Measurements from ENCODE around the gene SRPK3. TPM values are rescaled to one million over a fixed set of nuclear protein-coding genes. Genes with fewer than 3 reads are reported as not detected.
"Not testable (repeated sequence)": the region's sequence is repeated elsewhere in the genome, so short reads cannot be mapped to it uniquely, and the experiment has no call there.

SRPK3 gene
- total and polyA plus RNA-seq, 2 donors (not counting 1 experiment from before 2014, with no cell fraction given): not detected

- POLR2A ChIA-PET: no interaction called here
- CTCF ChIA-PET: no interaction called here
- intact Hi-C loops (cut with micrococcal nuclease): no loop called here
These were observed 40.1 kb upstream of the SRPK3 start for GRCh38 chrX:153740631-153741222.

DNA sequence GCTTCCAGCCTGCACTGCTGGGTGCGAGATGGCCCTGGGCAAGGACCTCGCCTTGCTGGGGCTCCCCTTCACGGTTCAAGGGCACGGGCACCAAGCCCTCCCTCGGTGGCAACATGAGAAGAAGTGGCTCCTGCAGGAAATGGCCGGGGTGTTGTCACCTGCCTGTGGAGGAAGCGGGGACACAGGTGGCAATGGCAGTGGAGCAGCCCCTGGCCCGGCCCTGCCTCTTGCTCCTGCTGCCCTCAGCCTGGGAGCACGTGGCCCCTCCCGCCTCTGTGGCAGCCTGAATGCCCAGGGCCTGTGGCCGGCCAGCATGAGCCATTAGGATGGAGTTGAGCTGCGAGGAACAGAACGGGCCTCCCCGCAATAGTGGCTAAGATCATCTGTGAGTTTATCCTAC lies 39.4 kb upstream of the SRPK3 start:
- intact Hi-C loops (cut with micrococcal nuclease): no loop called here
- no peaks in the 10 kb centered on the region for H3K27me3 Mint-ChIP-seq
- WGBS (ENCODE audit: insufficient coverage): 74% methylated on average over 9 of the region's 14 CpGs
- no peak overlapping the region for H3K27ac Mint-ChIP-seq
- POLR2A ChIA-PET: no interaction called here
- Histone ChIP-seq H3K4me1 (ENCODE audit: control insufficient read depth in 2 of 2, insufficient read depth in 2 of 2, low read length in 2 of 2) (peaks cover 8 to 55% of the 10 kb centered on the region in 2 donors), H3K4me2 (replicated peaks; ENCODE audit: low read depth, low read length, poor library complexity, severe bottlenecking) (no peak overlapping the region), H3K79me2 (ENCODE audit: control insufficient read depth, insufficient read depth, low read length) (peaks cover 3% of the 10 kb centered on the region), H4K20me1 (ENCODE audit: control insufficient read depth, insufficient read depth, low read length, poor library complexity, severe bottlenecking) (no peaks in the 10 kb centered on the region), H3K9me3 (ENCODE audit: control extremely low read depth in 1 of 3, control insufficient read depth in 2 of 3, insufficient read depth in 1 of 3, low read length in 2 of 3) (no peaks in the 10 kb centered on the region), H3K4me3 (ENCODE audit: control extremely low read depth in 1 of 5, extremely low read depth in 1 of 5, insufficient read depth in 1 of 5, low read depth in 2 of 5, low read length in 4 of 5) (no peak overlapping the region), H3K36me3 (replicated peaks in 1 of 2; ENCODE audit: control extremely low read depth in 1 of 2, control insufficient read depth in 1 of 2, extremely low read depth in 1 of 2, insufficient read depth in 2 of 2, low read length in 1 of 2) (peaks cover 0 to 8% of the 10 kb centered on the region in 2 experiments), H3K9ac (ENCODE audit: low read length) (no peak overlapping the region), H3K27ac (ENCODE audit: low read length in 2 of 2) (no peak overlapping the region), H3K27me3 (replicated peaks in 1 of 4; ENCODE audit: control extremely low read depth in 1 of 4, control insufficient read depth in 3 of 4, insufficient read depth in 4 of 4, low read length in 3 of 4) (no peaks in the 10 kb centered on the region), H2AFZ (ENCODE audit: insufficient read depth, low read depth, low read length, poor library complexity, severe bottlenecking) (no peak overlapping the region)
- no peak overlapping the region for H3K4me3 Mint-ChIP-seq
- DNase-seq: no peak
- CTCF ChIA-PET: no interaction called here
- H3K4me1 Mint-ChIP-seq: peaks cover 32% of the 10 kb centered on the region
- no peaks in the 10 kb centered on the region for H3K9me3 Mint-ChIP-seq (ENCODE audit: insufficient read depth)
- ATAC-seq (ENCODE audit: low read depth): no peak
- no peak for TF ChIP-seq CTCF (IDR thresholded peaks at IDR 0.05)
- no peak for TF ChIP-seq EZH2 (IDR thresholded peaks at IDR 0.05; ENCODE audit: borderline replicate concordance, insufficient read depth, low read depth, low read length, poor library complexity, severe bottlenecking)

More at GRCh38 chrX:153740631-153741222, 40.1 kb upstream of the SRPK3 start:
- Histone ChIP-seq H3K79me2 (ENCODE audit: control insufficient read depth, insufficient read depth, low read length) (peaks cover 5% of the 10 kb centered on the region), H3K36me3 (replicated peaks in 1 of 2; ENCODE audit: control extremely low read depth in 1 of 2, control insufficient read depth in 1 of 2, extremely low read depth in 1 of 2, insufficient read depth in 2 of 2, low read length in 1 of 2) (peaks cover 0 to 11% of the 10 kb centered on the region in 2 experiments), H3K27me3 (replicated peaks in 1 of 4; ENCODE audit: control extremely low read depth in 1 of 4, control insufficient read depth in 3 of 4, insufficient read depth in 4 of 4, low read length in 3 of 4) (no peaks in the 10 kb centered on the region), H3K4me2 (replicated peaks; ENCODE audit: low read depth, low read length, poor library complexity, severe bottlenecking) (no peak overlapping the region), H3K27ac (ENCODE audit: low read length in 2 of 2) (no peak overlapping the region), H3K9me3 (ENCODE audit: control extremely low read depth in 1 of 3, control insufficient read depth in 2 of 3, insufficient read depth in 1 of 3, low read length in 2 of 3) (no peaks in the 10 kb centered on the region), H3K9ac (ENCODE audit: low read length) (no peak overlapping the region), H4K20me1 (ENCODE audit: control insufficient read depth, insufficient read depth, low read length, poor library complexity, severe bottlenecking) (no peaks in the 10 kb centered on the region), H3K4me1 (ENCODE audit: control insufficient read depth in 2 of 2, insufficient read depth in 2 of 2, low read length in 2 of 2) (peaks cover 8 to 55% of the 10 kb centered on the region in 2 donors), H3K4me3 (ENCODE audit: control extremely low read depth in 1 of 5, extremely low read depth in 1 of 5, insufficient read depth in 1 of 5, low read depth in 2 of 5, low read length in 4 of 5) (no peak overlapping the region), H2AFZ (ENCODE audit: insufficient read depth, low read depth, low read length, poor library complexity, severe bottlenecking) (no peak overlapping the region)
- no peaks in the 10 kb centered on the region for H3K9me3 Mint-ChIP-seq (ENCODE audit: insufficient read depth)
- 98% methylated on average over 9 of the region's 16 CpGs for WGBS (ENCODE audit: insufficient coverage)
- ATAC-seq (ENCODE audit: low read depth): no peak
- no peaks in the 10 kb centered on the region for H3K27me3 Mint-ChIP-seq
- no peak overlapping the region for H3K27ac Mint-ChIP-seq
- TF ChIP-seq EZH2 (IDR thresholded peaks at IDR 0.05; ENCODE audit: borderline replicate concordance, insufficient read depth, low read depth, low read length, poor library complexity, severe bottlenecking) (no peak), CTCF (IDR thresholded peaks at IDR 0.05) (no peak)
- no peak overlapping the region for H3K4me3 Mint-ChIP-seq
- H3K4me1 Mint-ChIP-seq: peaks cover 30% of the 10 kb centered on the region
- no peak for DNase-seq

GRCh38 chrX:153742111-153742510 lies 38.7 kb upstream of the SRPK3 start:
- H3K27ac ChIP-seq (ENCODE audit: low read length in 2 of 2); ATAC-seq (ENCODE audit: low read depth); H3K4me2 ChIP-seq (replicated peaks; ENCODE audit: low read depth, low read length, poor library complexity, severe bottlenecking); intact Hi-C loops (cut with micrococcal nuclease); H4K20me1 ChIP-seq (ENCODE audit: control insufficient read depth, insufficient read depth, low read length, poor library complexity, severe bottlenecking); CTCF ChIA-PET; DNase-seq; H2AFZ ChIP-seq (ENCODE audit: insufficient read depth, low read depth, low read length, poor library complexity, severe bottlenecking); H3K4me3 ChIP-seq (ENCODE audit: control extremely low read depth in 1 of 5, extremely low read depth in 1 of 5, insufficient read depth in 1 of 5, low read depth in 2 of 5, low read length in 4 of 5); H3K9ac ChIP-seq (ENCODE audit: low read length); H3K27me3 Mint-ChIP-seq; H3K4me3 Mint-ChIP-seq; H3K79me2 ChIP-seq (ENCODE audit: control insufficient read depth, insufficient read depth, low read length); H3K27ac Mint-ChIP-seq; H3K9me3 ChIP-seq (ENCODE audit: control extremely low read depth in 1 of 3, control insufficient read depth in 2 of 3, insufficient read depth in 1 of 3, low read length in 2 of 3); H3K36me3 ChIP-seq (replicated peaks in 1 of 2; ENCODE audit: control extremely low read depth in 1 of 2, control insufficient read depth in 1 of 2, extremely low read depth in 1 of 2, insufficient read depth in 2 of 2, low read length in 1 of 2); H3K9me3 Mint-ChIP-seq (ENCODE audit: insufficient read depth); H3K27me3 ChIP-seq (replicated peaks in 1 of 4; ENCODE audit: control extremely low read depth in 1 of 4, control insufficient read depth in 3 of 4, insufficient read depth in 4 of 4, low read length in 3 of 4): not testable (repeated sequence)
- H3K4me1 Mint-ChIP-seq: peaks cover 32% of the 10 kb centered on the region
- POLR2A ChIA-PET: interaction anchor here (0.6 kb wide), 1 partner anchor 259 kb away, joined by 7 read pairs; no protein-coding TSS in a partner anchor
- WGBS (ENCODE audit: insufficient coverage): 99% methylated on average over 12 of the region's 14 CpGs
- H3K4me1 ChIP-seq (ENCODE audit: control insufficient read depth in 2 of 2, insufficient read depth in 2 of 2, low read length in 2 of 2): peaks cover 8 to 55% of the 10 kb centered on the region in 2 donors

All from B cell (primary cell).